NCI-H1436 (cell line): ENCODE results near the gene LTBP3.
A peak's percentile ranks its signal among the peaks of the same experiment; 100 is the strongest.

Experiments
- DNase-seq: peaks from one replicate; lab custom pipeline; 2025; lab: John Stamatoyannopoulos, UW

The LTBP3 gene

GRCh38 chr11:65506772-65507505 lies 51.2 kb downstream of the LTBP3 start:
- DNase-seq: peak; percentile 75

- DNase-seq: peak; percentile 38
These were observed 51.8 kb downstream of the LTBP3 start for GRCh38 chr11:65506290-65506771.

GRCh38 chr11:65505466-65506289 lies 52.5 kb downstream of the LTBP3 start:
- DNase-seq: no peak

- DNase-seq: no peak
These were observed 53.3 kb downstream of the LTBP3 start for GRCh38 chr11:65504674-65505465.

- no peak for DNase-seq
These were observed 54.0 kb downstream of the LTBP3 start for GRCh38 chr11:65503949-65504673.

GRCh38 chr11:65503368-65503948 lies 54.7 kb downstream of the LTBP3 start:
- no peak for DNase-seq

GRCh38 chr11:65502555-65503367 lies 55.4 kb downstream of the LTBP3 start:
- peak; percentile 26 for DNase-seq

GRCh38 chr11:65502274-65502554 lies 55.9 kb downstream of the LTBP3 start:
- DNase-seq: no peak

- peak; percentile 29 for DNase-seq
These were observed 56.5 kb downstream of the LTBP3 start for GRCh38 chr11:65501472-65502273.

GRCh38 chr11:65501186-65501471 lies 57.0 kb downstream of the LTBP3 start:
- no peak for DNase-seq

GRCh38 chr11:65500387-65501185 lies 57.6 kb downstream of the LTBP3 start:
- no peak for DNase-seq

- no peak for DNase-seq
These were observed 58.3 kb downstream of the LTBP3 start for GRCh38 chr11:65499713-65500386.

- DNase-seq: peak; percentile 89
These were observed 59.0 kb downstream of the LTBP3 start, which contains the start of gene MALAT1 for GRCh38 chr11:65498977-65499712. Gene MALAT1, plus strand, starts transcription at chr11:65499045.

- DNase-seq: no peak
These were observed 59.5 kb downstream of the LTBP3 start for GRCh38 chr11:65498727-65498976.

- peak; percentile 67 for DNase-seq
These were observed 60.0 kb downstream of the LTBP3 start for GRCh38 chr11:65498042-65498726.

- DNase-seq: peak; percentile 98
These were observed 60.8 kb downstream of the LTBP3 start for GRCh38 chr11:65497141-65498041.
